A673 (cell line): Measurements from ENCODE around the gene CBLC.

Experiments used
- EZH2 ChIP-seq: fragments of 200-600 bp; sonication (generic); IDR thresholded peaks from 2 replicates; pipeline ENCODE4 v1.6.1; 2017; ENCODE audit warnings: borderline replicate concordance, low read depth, mild to moderate bottlenecking, mixed read lengths, antibody characterized with exemption, low read length; ENCODE audit not compliant: poor library complexity, severe bottlenecking
- TF ChIP-seq, protein P1 (sequence below): fragments of 300-800, 200-600 bp; sonication (generic); conservative IDR thresholded peaks from 2 replicates; pipeline ENCODE4 v1.5.1; 2017; ENCODE audit warnings: low read depth, mild to moderate bottlenecking, antibody characterized with exemption, low read length, moderate library complexity, mixed read lengths

GRCh38 chr19:44846455-44847143, 68.9 kb downstream of the CBLC start:
- TF ChIP-seq, protein P1, sequence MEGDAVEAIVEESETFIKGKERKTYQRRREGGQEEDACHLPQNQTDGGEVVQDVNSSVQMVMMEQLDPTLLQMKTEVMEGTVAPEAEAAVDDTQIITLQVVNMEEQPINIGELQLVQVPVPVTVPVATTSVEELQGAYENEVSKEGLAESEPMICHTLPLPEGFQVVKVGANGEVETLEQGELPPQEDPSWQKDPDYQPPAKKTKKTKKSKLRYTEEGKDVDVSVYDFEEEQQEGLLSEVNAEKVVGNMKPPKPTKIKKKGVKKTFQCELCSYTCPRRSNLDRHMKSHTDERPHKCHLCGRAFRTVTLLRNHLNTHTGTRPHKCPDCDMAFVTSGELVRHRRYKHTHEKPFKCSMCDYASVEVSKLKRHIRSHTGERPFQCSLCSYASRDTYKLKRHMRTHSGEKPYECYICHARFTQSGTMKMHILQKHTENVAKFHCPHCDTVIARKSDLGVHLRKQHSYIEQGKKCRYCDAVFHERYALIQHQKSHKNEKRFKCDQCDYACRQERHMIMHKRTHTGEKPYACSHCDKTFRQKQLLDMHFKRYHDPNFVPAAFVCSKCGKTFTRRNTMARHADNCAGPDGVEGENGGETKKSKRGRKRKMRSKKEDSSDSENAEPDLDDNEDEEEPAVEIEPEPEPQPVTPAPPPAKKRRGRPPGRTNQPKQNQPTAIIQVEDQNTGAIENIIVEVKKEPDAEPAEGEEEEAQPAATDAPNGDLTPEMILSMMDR: no peak
- no peak for TF ChIP-seq EZH2
